CD4-positive, alpha-beta T cell treated with Interleukin-4 for 4 hours (primary cell): ENCODE data around the gene UNC5B.

Source experiments
- DNase-seq: peaks from one replicate; pipeline ENCODE4 v3.0.0-alpha.2; 2020

Gene UNC5B

DNA sequence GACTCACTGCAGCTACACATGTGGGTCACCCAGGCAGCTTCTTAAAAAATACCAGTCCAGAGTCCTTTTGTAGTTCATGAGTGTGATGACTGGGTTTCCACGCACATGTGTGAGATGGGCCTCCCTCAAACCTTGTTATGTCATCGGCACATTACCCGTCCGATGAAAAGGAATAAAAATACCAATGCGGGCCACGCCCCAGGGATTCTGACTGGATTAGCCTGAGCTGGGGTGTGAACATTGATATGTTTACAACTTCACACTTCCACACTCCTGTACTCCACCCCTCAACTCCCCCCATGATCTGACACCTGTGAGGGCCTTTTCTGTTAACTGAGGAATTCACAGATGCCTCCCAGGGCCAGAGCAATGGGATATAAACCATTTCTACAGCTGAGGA, 112.9 kb downstream of the UNC5B start:
- no peak for DNase-seq

GRCh38 chr10:71326464-71326881, 114.1 kb downstream of the UNC5B start:
- DNase-seq, result no peak

- no peak for DNase-seq
Observed at GRCh38 chr10:71330789-71331404, 118.5 kb downstream of the UNC5B start.

- DNase-seq, result no peak
Observed at GRCh38 chr10:71331736-71332135, 119.4 kb downstream of the UNC5B start.

DNA sequence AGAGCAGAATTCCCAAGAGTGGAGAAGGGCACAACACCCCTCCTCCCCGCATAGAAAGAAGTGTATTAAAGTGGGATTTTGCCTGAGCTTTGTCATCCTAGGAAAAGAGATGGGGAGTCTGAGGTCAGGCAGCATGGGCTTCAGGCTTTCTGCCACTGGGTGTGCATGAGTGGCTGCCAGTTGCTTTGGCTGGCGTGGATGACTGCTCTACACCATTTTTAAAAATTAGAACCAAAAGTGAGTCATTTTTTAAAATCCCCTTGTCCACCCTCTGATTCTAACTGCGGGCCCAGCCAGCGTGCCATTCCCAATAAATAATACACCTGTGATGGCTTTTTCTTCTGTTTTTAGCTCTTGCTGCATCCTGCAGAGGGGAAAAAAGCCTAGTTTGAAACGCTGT, 120.1 kb downstream of the UNC5B start:
- no peak for DNase-seq

GRCh38 chr10:71333129-71333887, 120.9 kb downstream of the UNC5B start:
- no peak for DNase-seq

DNA sequence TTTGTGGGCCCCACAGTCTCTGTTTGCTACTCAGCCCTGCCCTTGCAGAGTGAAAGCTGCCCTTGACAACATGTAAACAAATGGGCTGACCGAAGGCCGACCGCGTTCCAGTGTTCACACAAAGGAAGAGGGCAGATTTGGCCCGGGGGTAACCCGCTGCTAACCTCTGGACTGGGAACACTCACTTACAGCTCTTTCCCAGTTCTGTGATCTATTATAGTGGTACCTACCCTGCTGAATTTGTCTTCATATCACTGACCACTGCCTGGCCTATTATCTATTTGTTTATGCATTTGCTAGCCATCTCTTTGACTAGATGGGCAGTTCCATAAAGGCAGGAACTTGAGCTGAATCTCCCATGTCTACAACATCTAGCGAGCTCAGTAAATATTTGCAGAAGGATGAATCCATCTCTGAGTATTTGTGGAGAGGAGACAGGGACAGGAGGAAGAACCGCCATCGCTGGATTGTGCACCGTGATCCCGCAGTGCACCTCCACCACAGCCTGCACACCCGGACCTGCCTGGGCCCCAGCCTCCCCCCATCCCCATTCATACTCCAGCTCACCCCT, 121.9 kb downstream of the UNC5B start:
- DNase-seq, result no peak

- no peak for DNase-seq
Observed at GRCh38 chr10:71335173-71335708, 122.9 kb downstream of the UNC5B start.

DNA sequence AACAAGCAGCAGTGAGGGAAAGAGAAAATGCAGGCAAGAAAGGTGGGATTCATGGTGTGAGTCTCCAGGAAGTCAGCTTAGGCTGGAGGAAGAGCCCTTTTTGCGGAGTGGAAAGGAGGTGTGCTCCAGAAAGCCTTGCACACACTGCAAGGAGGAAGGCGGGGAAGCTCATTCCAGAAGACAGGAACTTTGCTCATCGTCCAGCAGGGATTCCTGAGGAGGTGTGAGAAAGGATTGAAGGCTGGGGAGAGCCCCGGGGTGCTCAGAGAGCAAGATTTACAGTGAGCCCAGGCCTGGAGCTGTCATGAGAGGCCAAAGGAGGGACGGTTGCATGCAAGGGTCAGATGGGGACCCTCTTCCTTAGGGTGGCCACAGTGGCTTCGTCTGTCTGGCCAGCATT, 124.3 kb downstream of the UNC5B start:
- no peak for DNase-seq

DNA sequence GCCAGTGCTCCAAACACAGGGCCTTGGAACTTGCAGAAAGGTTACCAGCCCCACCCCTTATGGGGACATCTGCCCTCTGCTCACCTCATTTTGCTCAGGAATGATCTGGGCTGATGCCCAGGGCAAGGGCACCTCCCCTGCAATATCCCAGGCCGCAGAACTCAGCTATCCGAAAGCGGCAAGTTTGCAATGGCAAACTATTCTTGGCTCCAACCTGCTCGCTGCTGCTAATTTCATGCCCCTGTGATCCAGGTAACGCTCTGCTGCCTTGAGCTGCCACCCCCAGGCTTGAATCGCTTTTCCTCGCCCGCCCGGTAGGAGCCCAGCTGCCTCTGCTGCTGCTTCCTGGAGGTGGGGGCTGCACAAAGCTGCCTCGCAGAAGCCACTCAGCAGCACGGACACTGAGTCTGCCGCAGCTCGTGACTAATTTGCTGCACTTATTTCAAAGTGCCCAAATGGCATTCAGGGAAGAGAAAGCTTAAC, 124.9 kb downstream of the UNC5B start:
- no peak for DNase-seq

- no peak for DNase-seq
Observed at GRCh38 chr10:71338728-71339495, 126.5 kb downstream of the UNC5B start.

DNA sequence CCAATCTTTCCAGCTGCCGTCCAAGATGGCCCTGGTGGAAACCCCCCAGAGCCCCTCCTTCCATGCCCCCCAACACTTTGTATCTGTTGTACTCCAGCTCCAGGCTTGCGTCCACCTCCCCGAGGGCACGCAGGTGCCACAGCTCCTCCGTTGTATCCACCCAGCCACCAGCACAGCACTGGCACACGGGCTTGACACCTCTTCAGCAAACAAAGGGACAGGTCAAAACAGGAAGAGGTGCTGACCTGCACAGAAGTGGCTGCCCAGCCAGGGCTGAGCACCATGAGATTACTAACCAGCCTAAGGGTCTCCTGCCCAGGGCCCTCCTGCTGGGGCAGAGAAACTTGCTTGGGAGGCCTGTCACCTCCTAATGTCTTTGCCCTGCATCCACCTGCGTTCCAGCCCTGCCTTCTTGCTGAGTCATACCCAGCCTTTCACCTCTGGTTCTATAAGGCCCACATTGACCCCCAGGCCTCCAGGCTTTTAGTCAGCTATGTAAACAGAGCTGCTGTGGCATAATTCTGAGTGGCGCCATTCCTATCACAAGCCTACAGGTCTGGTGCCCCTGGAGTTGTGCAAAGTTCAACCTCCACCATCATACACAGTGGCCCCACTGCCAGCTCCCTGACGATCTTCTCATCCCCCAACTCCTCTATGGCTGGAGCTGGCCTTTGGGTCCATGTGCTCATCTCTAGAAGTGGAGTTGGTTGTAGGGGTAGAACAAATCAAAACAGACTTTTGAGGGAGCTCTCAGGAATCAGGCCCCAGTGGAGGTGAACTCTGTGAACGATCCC, 127.6 kb downstream of the UNC5B start:
- no peak for DNase-seq

DNA sequence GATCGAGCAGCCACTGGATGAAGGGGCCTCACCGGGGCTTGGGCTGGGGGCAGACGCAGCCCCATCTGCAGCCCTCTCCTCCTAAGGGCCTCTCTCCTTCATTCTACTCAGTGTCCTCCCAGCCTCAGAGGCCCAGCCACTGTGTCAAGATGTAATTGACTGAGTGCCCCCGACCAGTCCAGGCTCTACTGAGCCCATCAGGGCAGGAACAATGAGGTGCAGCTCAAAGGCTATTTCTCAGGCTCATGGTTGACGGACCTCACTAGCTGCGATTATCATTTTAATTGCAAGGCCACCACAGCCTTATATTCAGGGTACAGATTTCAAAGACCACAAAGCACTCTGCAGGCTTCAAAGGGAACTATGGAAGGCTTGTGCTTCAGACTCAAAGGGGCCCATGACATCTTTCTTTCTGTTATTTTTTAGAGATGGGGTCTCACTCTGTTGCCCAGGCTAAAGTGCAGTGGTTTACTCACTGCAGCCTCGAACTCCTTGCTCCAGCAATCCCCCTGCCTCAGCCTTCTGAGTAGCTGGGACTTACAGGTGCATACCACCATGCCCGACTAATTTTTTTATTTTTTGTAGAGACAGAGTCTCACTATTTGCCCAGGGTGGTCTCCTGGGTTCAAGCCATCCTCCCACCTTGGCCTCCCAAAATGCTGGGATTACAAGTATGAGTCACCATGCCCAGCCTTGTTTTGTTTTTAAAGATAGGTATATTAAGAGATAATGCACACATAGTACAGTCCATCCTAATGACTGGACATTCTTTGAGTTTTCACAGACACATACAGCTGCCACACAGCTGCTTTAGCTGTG, 130.4 kb downstream of the UNC5B start:
- no peak for DNase-seq

DNA sequence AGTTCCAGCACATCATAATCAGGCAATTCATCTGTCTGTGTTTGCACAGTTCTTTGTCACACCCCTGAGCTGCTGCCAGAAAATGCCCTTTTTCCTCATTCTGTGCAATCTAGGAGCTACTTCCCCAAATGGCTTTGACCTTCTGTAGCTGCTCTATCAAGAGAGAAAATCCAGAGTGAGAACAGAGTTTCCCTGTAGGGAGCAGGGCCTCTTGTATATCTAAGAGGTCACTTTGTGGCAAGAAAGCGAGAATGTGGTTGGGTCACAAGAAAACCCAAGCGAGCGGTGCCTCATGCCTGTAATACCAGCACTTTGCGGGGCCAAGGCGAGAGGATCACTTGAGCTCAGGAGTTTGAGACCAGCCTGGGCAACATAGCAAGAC, 131.0 kb downstream of the UNC5B start:
- DNase-seq, result no peak

- DNase-seq, result no peak
Observed at GRCh38 chr10:71344154-71344925, 132.0 kb downstream of the UNC5B start.

- no peak for DNase-seq
Observed at GRCh38 chr10:71344993-71345480, 132.7 kb downstream of the UNC5B start.

DNA sequence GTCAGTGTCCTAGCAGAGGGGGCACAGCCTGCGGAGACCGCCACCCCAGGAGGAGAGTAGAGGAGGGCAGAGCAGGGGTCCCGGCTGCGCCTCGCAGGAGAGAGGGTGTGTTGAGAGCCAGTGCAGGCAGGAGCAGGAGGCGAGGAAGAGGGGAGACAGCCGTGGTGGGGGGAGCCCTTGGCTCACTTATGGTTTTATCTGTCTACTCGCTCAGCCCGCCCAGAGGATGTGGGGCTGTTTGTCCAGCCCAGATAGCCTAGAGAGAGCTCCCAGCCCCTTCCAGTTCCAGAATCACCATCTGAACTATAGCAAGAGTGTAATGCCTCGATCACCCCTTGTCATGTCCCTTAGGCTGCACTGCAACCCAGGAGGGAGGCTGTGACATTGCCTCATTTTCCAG, 133.3 kb downstream of the UNC5B start:
- DNase-seq, result no peak

DNA sequence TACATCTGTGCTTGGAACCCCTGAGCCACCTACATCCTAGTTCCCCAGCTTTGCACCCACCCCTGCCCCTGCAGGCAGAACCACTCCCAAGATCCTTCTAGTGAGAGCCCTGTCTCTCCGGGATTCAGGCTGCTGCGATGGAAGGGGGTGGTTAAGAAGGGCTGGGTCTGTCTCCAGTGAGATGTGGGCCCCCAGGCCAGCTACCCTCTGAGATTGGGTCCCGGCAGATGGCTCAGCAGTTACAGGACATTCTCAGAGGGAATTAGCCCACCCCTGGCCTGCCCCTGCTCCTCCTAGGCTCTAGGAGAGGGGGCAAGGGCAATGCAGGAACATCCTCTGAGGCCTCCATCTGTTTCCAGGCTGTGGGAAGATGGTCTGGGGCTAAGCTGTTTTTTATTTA, 134.4 kb downstream of the UNC5B start:
- no peak for DNase-seq

- DNase-seq, result no peak
Observed at GRCh38 chr10:71347587-71348395, 135.4 kb downstream of the UNC5B start.

DNA sequence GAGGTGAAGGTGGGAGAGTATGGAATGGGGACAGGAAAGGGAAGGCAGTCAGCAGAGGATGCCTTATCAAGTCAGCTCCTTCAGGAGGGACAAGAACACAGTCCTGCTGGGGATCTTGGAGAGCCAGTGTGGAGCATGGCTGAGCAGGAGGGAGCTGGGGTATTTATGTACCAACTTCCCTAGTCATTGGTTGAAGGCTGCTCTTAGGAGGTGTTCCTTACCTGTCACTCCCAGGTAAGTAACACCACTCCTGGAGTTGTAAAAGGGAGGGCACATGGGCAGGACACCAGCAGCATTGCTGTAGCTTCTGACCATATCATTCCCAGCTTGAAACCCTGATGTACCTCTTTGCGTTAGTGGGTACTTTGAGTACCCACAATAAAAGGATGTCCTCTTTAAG, 136.5 kb downstream of the UNC5B start:
- DNase-seq, result no peak
